GM12892 (cell line): ENCODE results near the gene ARMCX5.

Experiments used
- POLR2AphosphoS5 ChIP-seq: IDR thresholded peaks from 2 replicates; pipeline ENCODE4 v1.6.1; 2011; ENCODE audit warnings: low read depth, low read length, control low read depth
- TAF1 ChIP-seq: IDR thresholded peaks from 2 replicates; pipeline ENCODE4 v1.6.1; 2011; ENCODE audit warnings: low read depth, mild to moderate bottlenecking, control low read depth, low read length, borderline replicate concordance

- TF ChIP-seq TAF1 (no peak), POLR2AphosphoS5 (peak; percentile 90)
Observed at GRCh38 chrX:102599084-102599950, at the start of gene ARMCX5.
